Glutamatergic neuron (in vitro differentiated cells): Measurements from ENCODE around the gene ASGR2. TPM values are rescaled to one million over a fixed set of nuclear protein-coding genes. Genes with fewer than 3 reads are reported as not detected.

Experiments used
- DNase-seq: peaks from one replicate; pipeline ENCODE4 v3.0.0; 2022
- H3K27ac Mint-ChIP-seq: one replicate; pipeline ENCODE4 v1.8.0; 2020; ENCODE audit warnings: mild to moderate bottlenecking, mixed read lengths, inconsistent platforms; ENCODE audit not compliant: unreplicated experiment
- H3K27me3 Mint-ChIP-seq: one replicate; pipeline ENCODE4 v1.8.0; 2020; ENCODE audit warnings: mild to moderate bottlenecking, moderate library complexity, mixed read lengths, inconsistent platforms; ENCODE audit not compliant: unreplicated experiment
- H3K36me3 Mint-ChIP-seq: one replicate; pipeline ENCODE4 v1.8.0; 2020; ENCODE audit warnings: mild to moderate bottlenecking, mixed read lengths, inconsistent platforms; ENCODE audit not compliant: unreplicated experiment
- H3K4me1 Mint-ChIP-seq: one replicate; pipeline ENCODE4 v1.8.0; 2020; ENCODE audit warnings: mild to moderate bottlenecking, low read depth, mixed read lengths, inconsistent platforms; ENCODE audit not compliant: unreplicated experiment
- H3K4me3 Mint-ChIP-seq: one replicate; pipeline ENCODE4 v1.8.0; 2020; ENCODE audit warnings: mild to moderate bottlenecking, mixed read lengths, inconsistent platforms; ENCODE audit not compliant: unreplicated experiment
- H3K9me3 Mint-ChIP-seq: one replicate; pipeline ENCODE4 v1.8.0; 2020; ENCODE audit warnings: mild to moderate bottlenecking, moderate library complexity, mixed read lengths, inconsistent platforms; ENCODE audit not compliant: unreplicated experiment
- CTCF ChIP-seq: fragments of 200-600 bp; sonication (generic); IDR thresholded peaks from one replicate; pipeline ENCODE4 v1.5.0; 2021; ENCODE audit not compliant: partially characterized antibody, unreplicated experiment
- total RNA-seq: library from RNA; stranded (reverse); fragmentation: NEBNext Ultra II Directional; extraction: Animal tissue kit (Norgen Biotek cat#: 25700); gene quantifications from one replicate; pipeline ENCODE4 v1.2.1, GENCODE V29; 2021; ENCODE audit not compliant: unreplicated experiment

The ASGR2 gene
- total RNA-seq, 1 donor from 2014 or later = not detected

- Mint-ChIP-seq H3K9me3 (peaks cover 1% of the 10 kb centered on the region), H3K27me3 (peaks cover 1% of the 10 kb centered on the region), H3K27ac (no peak overlapping the region), H3K4me3 (no peak overlapping the region), H3K4me1 (no peaks in the 10 kb centered on the region), H3K36me3 (no peaks in the 10 kb centered on the region)
- no peak for TF ChIP-seq CTCF
- no peak for DNase-seq
These were observed 30.5 kb downstream of the ASGR2 start for GRCh38 chr17:7084088-7084487.

GRCh38 chr17:7083592-7083991 lies 31.0 kb downstream of the ASGR2 start:
- TF ChIP-seq CTCF = no peak
- DNase-seq = no peak
- H3K4me3 Mint-ChIP-seq = peak overlapping the region; percentile 12

GRCh38 chr17:7081341-7082062 lies 33.1 kb downstream of the ASGR2 start:
- H3K4me3 Mint-ChIP-seq = no peak overlapping the region
- no peak for TF ChIP-seq CTCF
- H3K27ac Mint-ChIP-seq = no peak overlapping the region
- no peak for DNase-seq
- H3K36me3 Mint-ChIP-seq = peaks cover 7% of the 10 kb centered on the region
- no peaks in the 10 kb centered on the region for H3K4me1 Mint-ChIP-seq
- peaks cover 2% of the 10 kb centered on the region for H3K27me3 Mint-ChIP-seq
- H3K9me3 Mint-ChIP-seq = peaks cover 5% of the 10 kb centered on the region

More at GRCh38 chr17:7083592-7083991, 31.0 kb downstream of the ASGR2 start:
- Mint-ChIP-seq H3K36me3 (no peaks in the 10 kb centered on the region), H3K4me1 (no peaks in the 10 kb centered on the region), H3K27ac (no peak overlapping the region), H3K27me3 (peaks cover 2% of the 10 kb centered on the region), H3K9me3 (peaks cover 5% of the 10 kb centered on the region)

- Mint-ChIP-seq H3K4me3 (no peak overlapping the region), H3K9me3 (peaks cover 5% of the 10 kb centered on the region), H3K36me3 (peaks cover 7% of the 10 kb centered on the region), H3K27ac (no peak overlapping the region), H3K27me3 (peaks cover 2% of the 10 kb centered on the region), H3K4me1 (no peaks in the 10 kb centered on the region)
- TF ChIP-seq CTCF = no peak
- DNase-seq = no peak
These were observed 34.1 kb downstream of the ASGR2 start for GRCh38 chr17:7080456-7081041.
